A673 (cell line): Measurements from ENCODE around the gene MOSPD3.

Source experiments
- EZH2 ChIP-seq: fragments of 200-600 bp; sonication (generic); IDR thresholded peaks from 2 replicates; pipeline ENCODE4 v1.6.1; 2017; ENCODE audit warnings: borderline replicate concordance, low read depth, mild to moderate bottlenecking, mixed read lengths, antibody characterized with exemption, low read length; ENCODE audit not compliant: poor library complexity, severe bottlenecking
- TF ChIP-seq, protein P1 (sequence below): fragments of 300-800, 200-600 bp; sonication (generic); conservative IDR thresholded peaks from 2 replicates; pipeline ENCODE4 v1.5.1; 2017; ENCODE audit warnings: low read depth, mild to moderate bottlenecking, antibody characterized with exemption, low read length, moderate library complexity, mixed read lengths

DNA sequence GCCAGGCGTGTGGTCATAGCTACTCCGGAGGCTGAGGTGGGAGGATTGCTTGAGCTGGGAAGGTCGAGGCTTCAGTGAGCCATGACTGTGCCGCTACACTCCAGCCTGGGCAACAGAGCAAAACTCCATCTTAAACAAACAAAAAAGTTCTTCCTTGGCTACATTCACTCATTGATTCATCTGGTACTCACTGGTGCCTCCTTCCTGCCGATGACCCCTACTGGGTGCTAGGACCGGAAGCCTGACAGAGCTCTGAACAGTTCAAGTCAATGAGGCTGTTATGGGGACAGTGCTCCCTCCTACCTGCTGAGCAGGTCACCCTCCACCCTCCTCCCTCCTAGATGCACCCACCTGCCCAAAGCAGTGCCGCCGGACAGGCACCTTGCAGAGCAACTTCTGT lies 5.2 kb upstream of the MOSPD3 start:
- TF ChIP-seq, protein P1, sequence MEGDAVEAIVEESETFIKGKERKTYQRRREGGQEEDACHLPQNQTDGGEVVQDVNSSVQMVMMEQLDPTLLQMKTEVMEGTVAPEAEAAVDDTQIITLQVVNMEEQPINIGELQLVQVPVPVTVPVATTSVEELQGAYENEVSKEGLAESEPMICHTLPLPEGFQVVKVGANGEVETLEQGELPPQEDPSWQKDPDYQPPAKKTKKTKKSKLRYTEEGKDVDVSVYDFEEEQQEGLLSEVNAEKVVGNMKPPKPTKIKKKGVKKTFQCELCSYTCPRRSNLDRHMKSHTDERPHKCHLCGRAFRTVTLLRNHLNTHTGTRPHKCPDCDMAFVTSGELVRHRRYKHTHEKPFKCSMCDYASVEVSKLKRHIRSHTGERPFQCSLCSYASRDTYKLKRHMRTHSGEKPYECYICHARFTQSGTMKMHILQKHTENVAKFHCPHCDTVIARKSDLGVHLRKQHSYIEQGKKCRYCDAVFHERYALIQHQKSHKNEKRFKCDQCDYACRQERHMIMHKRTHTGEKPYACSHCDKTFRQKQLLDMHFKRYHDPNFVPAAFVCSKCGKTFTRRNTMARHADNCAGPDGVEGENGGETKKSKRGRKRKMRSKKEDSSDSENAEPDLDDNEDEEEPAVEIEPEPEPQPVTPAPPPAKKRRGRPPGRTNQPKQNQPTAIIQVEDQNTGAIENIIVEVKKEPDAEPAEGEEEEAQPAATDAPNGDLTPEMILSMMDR, result no peak
- no peak for TF ChIP-seq EZH2
